KMS-11 (cell line): Measurements from ENCODE around the gene SUGCT.

Source experiments
- H2AFZ ChIP-seq: fragments of 200-600 bp; sonication (generic); 2 replicates; pipeline ENCODE4 v1.6.1; 2016; ENCODE audit warnings: antibody characterized with exemption, mixed run types, low read depth
- H3K27ac ChIP-seq: fragments of 200-600 bp; sonication (generic); 2 replicates; pipeline ENCODE4 v1.6.1; 2016; ENCODE audit warnings: mild to moderate bottlenecking, mixed run types
- H3K27me3 ChIP-seq: fragments of 200-600 bp; sonication (generic); 2 replicates; pipeline ENCODE4 v1.6.1; 2017; ENCODE audit warnings: mild to moderate bottlenecking, low read depth, mixed run types, moderate library complexity; ENCODE audit not compliant: insufficient read depth
- H3K36me3 ChIP-seq: fragments of 200-600 bp; sonication (generic); 2 replicates; pipeline ENCODE4 v1.6.1; 2017; ENCODE audit warnings: mild to moderate bottlenecking, mixed run types; ENCODE audit not compliant: insufficient read depth
- H3K4me1 ChIP-seq: fragments of 200-600 bp; sonication (generic); 2 replicates; pipeline ENCODE4 v1.6.1; 2016; ENCODE audit warnings: mild to moderate bottlenecking, low read depth, mixed run types; ENCODE audit not compliant: poor library complexity, severe bottlenecking
- H3K4me2 ChIP-seq: fragments of 200-600 bp; sonication (generic); 2 replicates; pipeline ENCODE4 v1.7.0; 2016; ENCODE audit warnings: mild to moderate bottlenecking, mixed run types
- H3K4me3 ChIP-seq: fragments of 200-600 bp; sonication (generic); IDR thresholded peaks from 2 replicates; pipeline ENCODE4 v1.6.1; 2017; ENCODE audit warnings: low read depth, low read length, mixed read lengths; ENCODE audit not compliant: insufficient read depth
- H3K79me2 ChIP-seq: fragments of 200-600 bp; sonication (generic); 2 replicates; pipeline ENCODE4 v1.6.1; 2016; ENCODE audit warnings: low read depth, mixed run types; ENCODE audit not compliant: insufficient read depth
- H3K9ac ChIP-seq: fragments of 200-600 bp; sonication (generic); 2 replicates; pipeline ENCODE4 v1.6.1; 2016; ENCODE audit warnings: mild to moderate bottlenecking, mixed run types
- H4K20me1 ChIP-seq: fragments of 200-600 bp; sonication (generic); 2 replicates; pipeline ENCODE4 v1.6.1; 2016; ENCODE audit warnings: mild to moderate bottlenecking, mixed run types; ENCODE audit not compliant: insufficient read depth
- CTCF ChIP-seq: fragments of 200-600 bp; sonication (generic); conservative IDR thresholded peaks from 2 replicates; pipeline ENCODE4 v1.6.1; 2017; ENCODE audit warnings: low read depth, mild to moderate bottlenecking, antibody characterized with exemption, low read length, moderate library complexity, mixed read lengths

SUGCT gene

GRCh38 chr7:40722242-40722641 is 587.4 kb downstream of the SUGCT start:
- no peaks in the 10 kb centered on the region for H4K20me1 ChIP-seq
- H3K36me3 ChIP-seq, result no peaks in the 10 kb centered on the region
- no peak overlapping the region for H3K4me2 ChIP-seq
- H3K79me2 ChIP-seq, result no peaks in the 10 kb centered on the region
- H3K4me3 ChIP-seq, result no peak overlapping the region
- no peak overlapping the region for H2AFZ ChIP-seq
- H3K27me3 ChIP-seq, result no peaks in the 10 kb centered on the region
- H3K9ac ChIP-seq, result no peak overlapping the region
- no peak for TF ChIP-seq CTCF
- H3K4me1 ChIP-seq, result no peaks in the 10 kb centered on the region
- H3K27ac ChIP-seq, result no peak overlapping the region

DNA sequence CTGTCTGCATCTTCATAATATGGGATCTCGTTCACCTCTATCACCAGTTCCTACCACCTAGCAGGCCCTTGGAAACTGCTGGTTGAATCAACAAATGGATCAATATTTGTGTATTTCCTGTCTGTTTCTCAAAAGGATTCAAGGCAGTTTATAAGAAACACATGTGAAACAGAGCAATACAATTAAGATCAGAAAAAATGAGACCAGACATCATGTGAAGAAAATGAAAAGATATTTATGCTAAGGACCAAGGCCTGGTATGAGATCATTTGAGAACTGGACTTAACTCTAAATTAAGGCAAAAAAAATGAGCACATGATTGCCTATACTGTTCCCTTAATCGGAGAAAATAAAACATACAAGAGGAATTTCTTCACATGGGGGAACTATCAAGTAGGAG is 589.0 kb downstream of the SUGCT start:
- H3K4me2 ChIP-seq, result no peak overlapping the region
- H4K20me1 ChIP-seq, result no peaks in the 10 kb centered on the region
- no peaks in the 10 kb centered on the region for H3K36me3 ChIP-seq
- no peaks in the 10 kb centered on the region for H3K27me3 ChIP-seq
- H3K79me2 ChIP-seq, result no peaks in the 10 kb centered on the region
- H3K27ac ChIP-seq, result no peak overlapping the region
- H3K4me3 ChIP-seq, result no peak overlapping the region
- no peak overlapping the region for H3K9ac ChIP-seq
- no peaks in the 10 kb centered on the region for H3K4me1 ChIP-seq
- no peak for TF ChIP-seq CTCF
- H2AFZ ChIP-seq, result no peak overlapping the region

GRCh38 chr7:40726559-40726958 is 591.8 kb downstream of the SUGCT start:
- Histone ChIP-seq H3K27me3 (no peaks in the 10 kb centered on the region), H3K36me3 (no peaks in the 10 kb centered on the region), H4K20me1 (no peaks in the 10 kb centered on the region), H3K27ac (no peak overlapping the region), H3K4me1 (no peaks in the 10 kb centered on the region), H2AFZ (no peak overlapping the region), H3K4me3 (no peak overlapping the region), H3K4me2 (no peak overlapping the region), H3K79me2 (no peaks in the 10 kb centered on the region), H3K9ac (no peak overlapping the region)
- TF ChIP-seq CTCF, result no peak

GRCh38 chr7:40733114-40733513 is 598.3 kb downstream of the SUGCT start:
- TF ChIP-seq CTCF, result no peak
- H3K4me2 ChIP-seq, result no peak overlapping the region
- H3K9ac ChIP-seq, result no peak overlapping the region

DNA sequence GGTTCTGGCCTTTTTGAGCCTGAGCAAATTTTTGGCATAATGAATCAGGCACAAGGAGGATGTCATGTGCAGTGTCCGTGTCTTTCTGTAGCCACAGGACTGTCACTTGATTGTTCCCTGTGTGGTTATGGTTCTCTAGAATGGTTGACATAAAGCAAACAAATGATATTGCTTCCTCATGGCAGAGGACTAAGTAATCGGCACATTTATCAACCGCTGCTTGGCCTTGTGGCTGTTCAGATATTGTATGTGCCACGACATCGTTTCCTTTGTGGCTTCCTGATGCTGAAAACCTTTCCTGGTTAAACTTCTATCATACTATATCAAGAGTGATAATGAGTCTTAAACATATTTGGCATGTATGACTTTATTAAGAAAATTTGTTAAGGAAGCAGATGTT is 598.8 kb downstream of the SUGCT start:
- Histone ChIP-seq H3K4me2 (no peak overlapping the region), H2AFZ (no peak overlapping the region)
- no peak for TF ChIP-seq CTCF

More at GRCh38 chr7:40733114-40733513, 598.3 kb downstream of the SUGCT start:
- no peak overlapping the region for H2AFZ ChIP-seq
- no peak overlapping the region for H3K27ac ChIP-seq
- no peaks in the 10 kb centered on the region for H4K20me1 ChIP-seq
- no peaks in the 10 kb centered on the region for H3K79me2 ChIP-seq
- no peaks in the 10 kb centered on the region for H3K36me3 ChIP-seq
- no peaks in the 10 kb centered on the region for H3K27me3 ChIP-seq
- no peaks in the 10 kb centered on the region for H3K4me1 ChIP-seq
- no peak overlapping the region for H3K4me3 ChIP-seq

More for the DNA sequence above, 598.8 kb downstream of the SUGCT start:
- Histone ChIP-seq H3K4me1 (no peaks in the 10 kb centered on the region), H3K79me2 (no peaks in the 10 kb centered on the region), H3K9ac (no peak overlapping the region), H3K27me3 (no peaks in the 10 kb centered on the region), H3K27ac (no peak overlapping the region), H3K36me3 (no peaks in the 10 kb centered on the region), H4K20me1 (no peaks in the 10 kb centered on the region), H3K4me3 (no peak overlapping the region)
